K562 (cell line): ENCODE data around the gene TOP3A. TPM values are rescaled to one million over a fixed set of nuclear protein-coding genes. Genes with fewer than 3 reads are reported as not detected.
A peak's percentile ranks its signal among the peaks of the same experiment; 100 is the strongest.

Experiments
- ATAC-seq: fragments of 200-7000 bp; cut with Tn5 transposase; 3 replicates; pipeline ENCODE4 v1.9.1; 2020; ENCODE audit warnings: moderate library complexity
- BruUV-seq: library from RNA; stranded (reverse); fragments of 400-500 nt; replicated peaks from 2 replicates; lab custom pipeline; 2021; lab: Mats Ljungman, UMichigan
- CTCF ChIA-PET: fragments of 300-600 bp; formaldehyde crosslinking; extraction: SDS; loops from one replicate; lab custom pipeline; 2021; ENCODE audit warnings: low intra/inter-chr PET ratio; lab: Yijun Ruan, JAX
- POLR2A ChIA-PET: fragments of 300-600, 350-650 bp; sonication (Branson Sonifier 250); formaldehyde crosslinking; extraction: SDS; loops from one replicate; lab custom pipeline; 2021; ENCODE audit warnings: antibody characterized with exemption, inconsistent platforms; lab: Yijun Ruan, JAX
- DNase-seq, 4 experiments: peaks; one replicate each; pipeline versions ENCODE4 v3.0.0 to v3.0.0-alpha.2; 2011 to 2018; ENCODE audit warnings: low spot score in 3 of 4, mixed read lengths in 3 of 4; ENCODE audit errors: extremely low read depth in 1 of 4
- FAIRE-seq: peaks from 2 replicates; lab custom pipeline; 2011; peaks lifted over from hg19 to GRCh38; lab: Jason Lieb, UNC
- H2AFZ ChIP-seq: 2 replicates; pipeline ENCODE4 v1.6.0; 2011; ENCODE audit warnings: low read depth, low read length, control low read depth, inconsistent platforms
- H3K27ac ChIP-seq: fragments of 200-600 bp; 3 replicates; pipeline ENCODE4 v1.8.0; 2011; ENCODE audit warnings: low read depth, mild to moderate bottlenecking, control low read depth, inconsistent platforms, low read length, moderate library complexity, mixed read lengths; ENCODE audit errors: extremely low read depth
- H3K27me3 ChIP-seq, 2 experiments: fragments of 300-600 bp in 1 of 2; 2 replicates in 1 of 2; 3 replicates in 1 of 2; pipeline versions ENCODE4 v1.6.0 to v1.8.0; 2011; ENCODE audit warnings: inconsistent platforms in 2 of 2, low read length in 2 of 2, mild to moderate bottlenecking in 1 of 2, mixed read lengths in 1 of 2, moderate library complexity in 1 of 2; ENCODE audit not compliant: control insufficient read depth in 2 of 2, insufficient read depth in 2 of 2
- H3K36me3 ChIP-seq: fragments of 300-600 bp; 3 replicates; pipeline ENCODE4 v1.8.0; 2011; ENCODE audit warnings: mild to moderate bottlenecking, low read length, inconsistent platforms; ENCODE audit not compliant: control insufficient read depth, insufficient read depth
- H3K4me1 ChIP-seq, 2 experiments: fragments of 200-600 bp in 1 of 2; replicated peaks in 1 of 2; 2 replicates in 1 of 2; 3 replicates in 1 of 2; pipeline versions ENCODE4 v1.5.1 to v1.8.0; 2011; ENCODE audit warnings: inconsistent platforms in 2 of 2, low read length in 2 of 2, mild to moderate bottlenecking in 1 of 2, mixed read lengths in 1 of 2, moderate library complexity in 1 of 2; ENCODE audit not compliant: control insufficient read depth in 2 of 2, insufficient read depth in 2 of 2
- H3K4me2 ChIP-seq: 2 replicates; pipeline ENCODE4 v1.6.1; 2011; ENCODE audit warnings: low read length, control low read depth, inconsistent platforms, mixed read lengths; ENCODE audit not compliant: insufficient read depth
- H3K4me3 ChIP-seq: fragments of 200-600 bp; sonication (generic), shearing (Covaris generic); 2 replicates; pipeline ENCODE4 v1.5.1; 2016; ENCODE audit warnings: control low read depth, inconsistent platforms
- H3K79me2 ChIP-seq: fragments of 200-600 bp; 3 replicates; pipeline ENCODE4 v1.8.0; 2011; ENCODE audit warnings: low read length, inconsistent platforms; ENCODE audit not compliant: control insufficient read depth, insufficient read depth
- H3K9ac ChIP-seq, 2 experiments: 2 replicates each; pipeline versions ENCODE4 v1.6.0 to v1.6.1; 2011; ENCODE audit warnings: low read depth in 2 of 2, low read length in 2 of 2, control low read depth in 1 of 2, inconsistent platforms in 1 of 2, mild to moderate bottlenecking in 1 of 2, mixed read lengths in 1 of 2; ENCODE audit not compliant: insufficient read depth in 1 of 2
- H3K9me1 ChIP-seq: one replicate; pipeline ENCODE4 v1.6.0; 2011; ENCODE audit warnings: inconsistent platforms, mild to moderate bottlenecking, low read length, moderate library complexity; ENCODE audit not compliant: control insufficient read depth, insufficient read depth
- H3K9me3 ChIP-seq: replicated peaks from 2 replicates; pipeline ENCODE4 v1.5.1; 2011; ENCODE audit warnings: low read depth, low read length, inconsistent platforms; ENCODE audit not compliant: control insufficient read depth, insufficient read depth
- H4K20me1 ChIP-seq: replicated peaks from 2 replicates; pipeline ENCODE4 v1.6.1; 2011; ENCODE audit warnings: low read length, inconsistent platforms, mixed read lengths; ENCODE audit not compliant: control insufficient read depth, insufficient read depth
- POLR2G ChIP-seq: fragments of 200-400 bp; formaldehyde crosslinking; IDR thresholded peaks from 2 replicates; pipeline ENCODE4 v1.6.1; 2017; ENCODE audit warnings: low read depth, mild to moderate bottlenecking, antibody characterized with exemption, low read length, moderate library complexity
- RBFOX2 ChIP-seq: fragments of 200-400 bp; formaldehyde crosslinking; IDR thresholded peaks from 2 replicates; pipeline ENCODE4 v1.6.1; 2017; ENCODE audit warnings: low read depth, mild to moderate bottlenecking, low read length, moderate library complexity
- STAT6 ChIP-seq: sonication (generic); formaldehyde crosslinking; IDR thresholded peaks from 2 replicates; pipeline ENCODE4 v1.8.1; 2023; ENCODE audit warnings: mild to moderate bottlenecking, missing genetic modification reagents
- TRIM24 ChIP-seq, 2 experiments: fragments of 450-650 bp; IDR thresholded peaks; 2 replicates each; pipeline ENCODE4 v1.6.1; 2016
- ZNF12 ChIP-seq: sonication (generic); formaldehyde crosslinking; IDR thresholded peaks from 2 replicates; pipeline ENCODE4 v1.4.0; 2020; ENCODE audit warnings: mild to moderate bottlenecking, missing genetic modification reagents
- WGBS: fragments of 100-300 bp; shearing (Covaris generic); methylation state at CpG from one replicate; pipeline ENCODE4 v1.1.6; 2016; ENCODE audit warnings: low coverage, mixed read lengths; ENCODE audit not compliant: insufficient coverage; ENCODE audit errors: missing lambda C conversion rate; 5-methylcytosine and 5-hydroxymethylcytosine counted together
- in situ Hi-C: fragments of 300-500 bp; cut with MboI; formaldehyde crosslinking; loops from 4 replicates; pipeline ENCODE4 v1.15.0; 2018; ENCODE audit warnings: inconsistent platforms, mixed read lengths
- intact Hi-C: fragments of 100-400 bp; cut with micrococcal nuclease; formaldehyde crosslinking; loops from 2 replicates; pipeline ENCODE4 v1.14.2; 2022
- polyA plus RNA-seq, 8 experiments: library from polyadenylated mRNA; depleted of rRNA in 4 of 8; stranded (reverse) in 5 of 8; unstranded in 3 of 8; fragments of >200 nt; fragmentation: Nextera tagmentation in 2 of 8; fragmentation: Illumina TruSeq in 1 of 8; extraction: Ambion mirVana in 2 of 8; extraction: Trizol in 1 of 8; gene quantifications; 2 replicates each; pipeline versions ENCODE4 v1.2.1 to v1.2.3, GENCODE V29; 2011 to 2014; ENCODE audit warnings: inconsistent platforms in 1 of 8, missing spikeins in 1 of 8
- total RNA-seq, 7 experiments: library from RNA; depleted of rRNA in 6 of 7; stranded (reverse); fragments of >200 nt in 6 of 7; fragmentation: Illumina TruSeq in 2 of 7; extraction: Trizol in 2 of 7; gene quantifications; 2 replicates each; pipeline versions ENCODE4 v1.2.1 to v1.2.3, GENCODE V29; 2011 to 2021; ENCODE audit warnings: low replicate concordance in 1 of 7
- TF ChIP-seq, protein P1 (sequence below), 2 experiments: fragments of 450-650 bp in 1 of 2; IDR thresholded peaks; 2 replicates each; pipeline ENCODE4 v1.6.1; 2011 to 2017; ENCODE audit warnings: low read depth in 2 of 2, antibody characterized with exemption in 1 of 2, borderline replicate concordance in 1 of 2, low read length in 1 of 2, mild to moderate bottlenecking in 1 of 2, mixed read lengths in 1 of 2; ENCODE audit not compliant: control insufficient read depth in 1 of 2

Gene TOP3A
- total and polyA plus RNA-seq, 9 of the 15 experiments (the other 6 are each of a cell fraction or from before 2014, with no cell fraction given) = 5.2 to 49.7 (median 24.7) TPM

GRCh38 chr17:18323507-18324139 lies 8.8 kb upstream of the TOP3A start:
- 86% methylated on average over 10 of the region's 16 CpGs for WGBS
- Histone ChIP-seq H3K4me1 (peaks cover 2 to 17% of the 10 kb centered on the region in 2 experiments; a peak in 3 of 5 replicates), H3K79me2 (peaks cover 7% of the 10 kb centered on the region; the same call in 1 of the 3 replicates), H3K4me3 (no peak overlapping the region), H4K20me1 (peaks cover 6% of the 10 kb centered on the region), H3K27me3 (no peaks in the 10 kb centered on the region), H3K27ac (no peak overlapping the region), H3K36me3 (peaks cover 42% of the 10 kb centered on the region; the same call in 2 of the 3 replicates), H2AFZ (no peak overlapping the region), H3K9me1 (no peaks in the 10 kb centered on the region), H3K4me2 (no peak overlapping the region), H3K9me3 (no peaks in the 10 kb centered on the region), H3K9ac (peak overlapping the region in 1 of 2 experiments; percentile 68; a peak in 1 of 4 replicates)
- CTCF ChIA-PET = no interaction called here
- in situ Hi-C loops = no loop called here
- ATAC-seq (no peak), DNase-seq (no peak), FAIRE-seq (no peak)
- POLR2A ChIA-PET = interaction anchor here (0.8 kb wide), 1 partner anchor 9 kb away, joined by 3 read pairs; the partner anchor contains the start of gene TOP3A
- TF ChIP-seq POLR2G (peak; percentile 40), RBFOX2 (0 out of 2 replicates have a peak, but pooled peaks have one; percentile 42), ZNF12 (CRISPR knock-in tag) (no peak), STAT6 (CRISPR knock-in tag) (no peak), TRIM24 (IDR thresholded peaks at IDR 0.05) (no peak)
- TF ChIP-seq, protein P1, sequence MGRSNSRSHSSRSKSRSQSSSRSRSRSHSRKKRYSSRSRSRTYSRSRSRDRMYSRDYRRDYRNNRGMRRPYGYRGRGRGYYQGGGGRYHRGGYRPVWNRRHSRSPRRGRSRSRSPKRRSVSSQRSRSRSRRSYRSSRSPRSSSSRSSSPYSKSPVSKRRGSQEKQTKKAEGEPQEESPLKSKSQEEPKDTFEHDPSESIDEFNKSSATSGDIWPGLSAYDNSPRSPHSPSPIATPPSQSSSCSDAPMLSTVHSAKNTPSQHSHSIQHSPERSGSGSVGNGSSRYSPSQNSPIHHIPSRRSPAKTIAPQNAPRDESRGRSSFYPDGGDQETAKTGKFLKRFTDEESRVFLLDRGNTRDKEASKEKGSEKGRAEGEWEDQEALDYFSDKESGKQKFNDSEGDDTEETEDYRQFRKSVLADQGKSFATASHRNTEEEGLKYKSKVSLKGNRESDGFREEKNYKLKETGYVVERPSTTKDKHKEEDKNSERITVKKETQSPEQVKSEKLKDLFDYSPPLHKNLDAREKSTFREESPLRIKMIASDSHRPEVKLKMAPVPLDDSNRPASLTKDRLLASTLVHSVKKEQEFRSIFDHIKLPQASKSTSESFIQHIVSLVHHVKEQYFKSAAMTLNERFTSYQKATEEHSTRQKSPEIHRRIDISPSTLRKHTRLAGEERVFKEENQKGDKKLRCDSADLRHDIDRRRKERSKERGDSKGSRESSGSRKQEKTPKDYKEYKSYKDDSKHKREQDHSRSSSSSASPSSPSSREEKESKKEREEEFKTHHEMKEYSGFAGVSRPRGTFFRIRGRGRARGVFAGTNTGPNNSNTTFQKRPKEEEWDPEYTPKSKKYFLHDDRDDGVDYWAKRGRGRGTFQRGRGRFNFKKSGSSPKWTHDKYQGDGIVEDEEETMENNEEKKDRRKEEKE (IDR thresholded peaks at IDR 0.05; ENCODE audit: borderline replicate concordance in 1 of 2, control insufficient read depth in 1 of 2, low read depth in 2 of 2, low read length in 1 of 2) = no peak
- intact Hi-C loops = loop anchor here (10.0 kb wide), 1 partner anchor 179 kb away; no protein-coding TSS in a partner anchor
- BruUV-seq = no TSS peak
